Gastrocnemius medialis (tissue), 4 donors: ENCODE data around the gene CX3CL1. TPM values are rescaled to one million over a fixed set of nuclear protein-coding genes. Genes with fewer than 3 reads are reported as not detected.

Experiments used
- ATAC-seq, 2 donors: fragments of 150-250 bp; one replicate each; pipeline ENCODE4 v1.9.1; 2016
- DNase-seq, 2 donors: peaks; one replicate each; pipeline ENCODE4 v3.0.0-alpha.2; 2019
- H3K27ac ChIP-seq, 4 donors: fragments of 200-600 bp; sonication (generic); 1 replicate in 1 of 4; 2 replicates in 3 of 4; pipeline ENCODE4 v1.5.1; 2016 to 2018; ENCODE audit warnings: mild to moderate bottlenecking in 2 of 4, moderate library complexity in 1 of 4
- H3K27me3 ChIP-seq, 3 donors: fragments of 200-600 bp; sonication (generic) in 2 of 3; 1 replicate in 1 of 3; 2 replicates in 2 of 3; pipeline versions ENCODE4 v1.5.1 to v1.6.0; 2016 to 2019; ENCODE audit warnings: mild to moderate bottlenecking in 1 of 3, moderate library complexity in 1 of 3
- H3K36me3 ChIP-seq, 2 donors: fragments of 200-600 bp; sonication (generic) in 1 of 2; one replicate each; pipeline ENCODE4 v1.5.1; 2017 to 2018
- H3K4me1 ChIP-seq, 2 donors: fragments of 200-600 bp; sonication (generic) in 1 of 2; one replicate each; pipeline ENCODE4 v1.5.1; 2016 to 2017; ENCODE audit warnings: mild to moderate bottlenecking in 2 of 2
- H3K4me3 ChIP-seq, 4 donors: fragments of 200-600 bp; sonication (generic) in 3 of 4; 1 replicate in 1 of 4; 2 replicates in 3 of 4; pipeline ENCODE4 v1.5.1; 2016 to 2019; ENCODE audit warnings: mild to moderate bottlenecking in 2 of 4
- H3K9me3 ChIP-seq, 3 donors: fragments of 200-600 bp; sonication (generic) in 2 of 3; 1 replicate in 1 of 3; 2 replicates in 2 of 3; pipeline ENCODE4 v1.5.1; 2016 to 2019
- POLR2A ChIP-seq, 2 donors: fragments of 450-650 bp; IDR thresholded peaks; one replicate each; pipeline ENCODE4 v1.6.1; 2017; ENCODE audit warnings: antibody characterized with exemption in 2 of 2, mild to moderate bottlenecking in 2 of 2, moderate library complexity in 2 of 2
- in situ Hi-C, 4 donors: fragments of 200-750 bp; cut with MboI; loops; one replicate each; pipeline versions ENCODE4 v1.15.0 to v1.8.0; 2017; ENCODE audit warnings: low sequenced_read_pairs in 4 of 4
- intact Hi-C: fragments of 100-400 bp; cut with DNase I; formaldehyde crosslinking; loops from one replicate; pipeline ENCODE4 v1.15.1; 2023; ENCODE audit warnings: low total_unique reads
- total RNA-seq, 4 donors: library from RNA; depleted of rRNA; stranded (reverse); fragments of >200 nt; gene quantifications; one replicate each; pipeline versions ENCODE4 v1.1.0 to v1.2.3, GENCODE V29; 2016
- TF ChIP-seq, protein P1 (sequence below), 5 experiments: fragments of 450-650 bp in 3 of 5; fragments of 200-600 bp in 2 of 5; sonication (generic) in 2 of 5; IDR thresholded peaks in 4 of 5; conservative IDR thresholded peaks in 1 of 5; 1 replicate in 4 of 5; 2 replicates in 1 of 5; pipeline ENCODE4 v1.5.1; 2016 to 2019; ENCODE audit warnings: antibody characterized with exemption in 5 of 5, mild to moderate bottlenecking in 3 of 5, moderate library complexity in 3 of 5

Gene CX3CL1
- total RNA-seq, 4 donors from 2014 or later, result 2.2 to 15.7 (median 6.7) TPM

DNA sequence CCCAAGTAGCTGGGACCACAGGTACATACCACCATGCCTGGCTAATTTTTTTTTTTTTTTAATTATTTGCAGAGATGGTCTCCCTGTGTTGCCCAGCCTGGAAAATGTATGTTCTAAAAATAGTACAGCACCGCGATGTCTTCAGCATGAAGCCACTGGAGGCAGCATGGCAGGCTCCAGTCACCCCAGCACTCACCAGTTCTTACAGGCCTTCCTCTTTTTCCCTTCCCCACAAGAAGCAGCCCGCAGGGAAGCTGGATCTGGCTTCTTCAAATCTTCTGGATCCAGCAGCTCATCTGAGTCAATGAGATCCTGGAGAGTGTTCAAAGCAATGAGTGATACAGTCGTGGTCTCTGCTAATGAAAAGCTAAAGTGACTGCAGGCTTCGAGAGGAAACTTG, 58.7 kb downstream of the CX3CL1 start:
- in situ Hi-C loops, result loop anchor here in 1 of 4 donors (25.0 kb wide), 1 partner anchor 306 kb away; the partner anchor contains the start of gene KATNB1

GRCh38 chr16:57432505-57432904, 60.2 kb downstream of the CX3CL1 start:
- no peak for ATAC-seq
- peaks cover 5 to 93% of the 10 kb centered on the region in 2 donors for H3K36me3 ChIP-seq
- H3K4me3 ChIP-seq, result no peak overlapping the region
- TF ChIP-seq, protein P1, sequence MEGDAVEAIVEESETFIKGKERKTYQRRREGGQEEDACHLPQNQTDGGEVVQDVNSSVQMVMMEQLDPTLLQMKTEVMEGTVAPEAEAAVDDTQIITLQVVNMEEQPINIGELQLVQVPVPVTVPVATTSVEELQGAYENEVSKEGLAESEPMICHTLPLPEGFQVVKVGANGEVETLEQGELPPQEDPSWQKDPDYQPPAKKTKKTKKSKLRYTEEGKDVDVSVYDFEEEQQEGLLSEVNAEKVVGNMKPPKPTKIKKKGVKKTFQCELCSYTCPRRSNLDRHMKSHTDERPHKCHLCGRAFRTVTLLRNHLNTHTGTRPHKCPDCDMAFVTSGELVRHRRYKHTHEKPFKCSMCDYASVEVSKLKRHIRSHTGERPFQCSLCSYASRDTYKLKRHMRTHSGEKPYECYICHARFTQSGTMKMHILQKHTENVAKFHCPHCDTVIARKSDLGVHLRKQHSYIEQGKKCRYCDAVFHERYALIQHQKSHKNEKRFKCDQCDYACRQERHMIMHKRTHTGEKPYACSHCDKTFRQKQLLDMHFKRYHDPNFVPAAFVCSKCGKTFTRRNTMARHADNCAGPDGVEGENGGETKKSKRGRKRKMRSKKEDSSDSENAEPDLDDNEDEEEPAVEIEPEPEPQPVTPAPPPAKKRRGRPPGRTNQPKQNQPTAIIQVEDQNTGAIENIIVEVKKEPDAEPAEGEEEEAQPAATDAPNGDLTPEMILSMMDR (IDR thresholded peaks at IDR 0.05 in 4 of 5, conservative IDR thresholded peaks at IDR 0.05 in 1 of 5), result no peak
- TF ChIP-seq POLR2A (IDR thresholded peaks at IDR 0.05), result no peak
- in situ Hi-C loops (loop anchor here in 1 of 4 donors (25.0 kb wide), 1 partner anchor 305 kb away; the partner anchor contains the start of gene KATNB1), intact Hi-C loops (no loop called here)
- H3K4me1 ChIP-seq, result no peaks in the 10 kb centered on the region
- H3K9me3 ChIP-seq, result no peaks in the 10 kb centered on the region
- DNase-seq, result no peak
- no peak overlapping the region for H3K27ac ChIP-seq
- H3K27me3 ChIP-seq, result no peaks in the 10 kb centered on the region

More for the DNA sequence above, 58.7 kb downstream of the CX3CL1 start:
- intact Hi-C loops, result no loop called here
- no peak overlapping the region for H3K27ac ChIP-seq
- TF ChIP-seq, protein P1 (IDR thresholded peaks at IDR 0.05 in 4 of 5, conservative IDR thresholded peaks at IDR 0.05 in 1 of 5), result no peak
- TF ChIP-seq POLR2A (IDR thresholded peaks at IDR 0.05), result no peak
- DNase-seq (no peak), ATAC-seq (no peak)
- H3K4me3 ChIP-seq, result no peak overlapping the region
- no peaks in the 10 kb centered on the region for H3K9me3 ChIP-seq
- peaks cover 5 to 80% of the 10 kb centered on the region in 2 donors for H3K36me3 ChIP-seq
- no peaks in the 10 kb centered on the region for H3K27me3 ChIP-seq
- no peaks in the 10 kb centered on the region for H3K4me1 ChIP-seq

- Histone ChIP-seq H3K27ac (no peak overlapping the region), H3K4me3 (no peak overlapping the region), H3K9me3 (no peaks in the 10 kb centered on the region), H3K27me3 (no peaks in the 10 kb centered on the region), H3K4me1 (no peaks in the 10 kb centered on the region), H3K36me3 (peaks cover 8 to 95% of the 10 kb centered on the region in 2 donors)
- DNase-seq (no peak), ATAC-seq (no peak)
- intact Hi-C loops, result no loop called here
- in situ Hi-C loops, result loop anchor here in 1 of 4 donors (25.0 kb wide), 1 partner anchor 304 kb away; the partner anchor contains the start of gene KATNB1
- no peak for TF ChIP-seq POLR2A (IDR thresholded peaks at IDR 0.05)
- TF ChIP-seq, protein P1 (IDR thresholded peaks at IDR 0.05 in 4 of 5, conservative IDR thresholded peaks at IDR 0.05 in 1 of 5), result no peak
These were observed 60.7 kb downstream of the CX3CL1 start for GRCh38 chr16:57432989-57433388.

DNA sequence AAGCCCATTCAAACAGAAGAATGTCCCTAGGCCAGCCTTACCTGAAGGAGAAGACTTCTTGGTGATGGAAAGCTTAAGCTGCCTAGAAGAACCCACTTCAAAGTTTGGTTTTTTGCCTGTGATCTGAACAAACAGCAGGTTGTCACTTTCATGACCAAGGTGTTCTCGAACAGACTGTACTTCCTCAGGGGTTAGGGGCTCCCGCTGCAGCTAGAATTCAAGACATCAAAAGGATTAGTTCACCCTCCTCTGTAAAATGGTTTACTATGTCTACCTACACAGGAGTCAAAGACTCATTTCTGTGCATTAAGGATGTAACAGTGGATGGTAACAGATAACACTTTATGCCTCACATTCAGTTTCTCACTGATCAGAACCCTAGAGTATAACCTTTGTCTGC, 61.7 kb downstream of the CX3CL1 start:
- in situ Hi-C loops, result loop anchor here in 1 of 4 donors (25.0 kb wide), 1 partner anchor 303 kb away; the partner anchor contains the start of gene KATNB1
- Histone ChIP-seq H3K4me3 (no peak overlapping the region), H3K27me3 (no peaks in the 10 kb centered on the region), H3K9me3 (no peaks in the 10 kb centered on the region), H3K4me1 (no peaks in the 10 kb centered on the region), H3K36me3 (peaks cover 6 to 94% of the 10 kb centered on the region in 2 donors), H3K27ac (no peak overlapping the region)
- ATAC-seq, result no peak
- TF ChIP-seq POLR2A (IDR thresholded peaks at IDR 0.05), result no peak
- TF ChIP-seq, protein P1 (IDR thresholded peaks at IDR 0.05 in 4 of 5, conservative IDR thresholded peaks at IDR 0.05 in 1 of 5), result no peak
- intact Hi-C loops, result no loop called here
- DNase-seq, result no peak

Other genes with a start within 250 kb of the CX3CL1 start
- 10 to 100 TPM; 43.8 to 57.6 (median 53.4) TPM for gene PSME3IP1, start 186.5 kb upstream of the CX3CL1 start, total RNA-seq
- gene RSPRY1, start 186.2 kb upstream of the CX3CL1 start, total RNA-seq, result 10 to 100 TPM; 15.4 to 24.1 (median 20.7) TPM
- gene ARL2BP, start 127.2 kb upstream of the CX3CL1 start, total RNA-seq, result 10 to 100 TPM; 25.5 to 52.6 (median 44.5) TPM
- gene PLLP, start 87.8 kb upstream of the CX3CL1 start, total RNA-seq, result 1 to 10 TPM; 1.2 to 6.2 (median 4.7) TPM
- not detected for gene CCL22, start 13.7 kb upstream of the CX3CL1 start, total RNA-seq
- gene CCL17, start 32.3 kb downstream of the CX3CL1 start, total RNA-seq, result not detected
- gene CIAPIN1, start 74.9 kb downstream of the CX3CL1 start, total RNA-seq, result 10 to 100 TPM; 31.0 to 38.8 (median 37.9) TPM
- 100 to 1,000 TPM; 107 to 171 (median 135) TPM for gene COQ9, start 75.0 kb downstream of the CX3CL1 start, total RNA-seq
- 100 to 1,000 TPM in 3 of 4 donors, 10 to 100 TPM in 1; 97.2 to 162 (median 134) TPM for gene POLR2C, start 90.2 kb downstream of the CX3CL1 start, total RNA-seq
- 1 to 10 TPM; 2.2 to 3.6 (median 2.9) TPM for gene DOK4, start 114.0 kb downstream of the CX3CL1 start, total RNA-seq
- 1 to 10 TPM; 1.2 to 9.3 (median 3.4) TPM for gene CCDC102A, start 164.1 kb downstream of the CX3CL1 start, total RNA-seq
- gene ADGRG5, start 170.2 kb downstream of the CX3CL1 start, total RNA-seq, result not detected